Measurements from ENCODE around the gene GIPC3. TPM values are rescaled to one million over a fixed set of nuclear protein-coding genes. Genes with fewer than 3 reads are reported as not detected.

Gene GIPC3, protein sequence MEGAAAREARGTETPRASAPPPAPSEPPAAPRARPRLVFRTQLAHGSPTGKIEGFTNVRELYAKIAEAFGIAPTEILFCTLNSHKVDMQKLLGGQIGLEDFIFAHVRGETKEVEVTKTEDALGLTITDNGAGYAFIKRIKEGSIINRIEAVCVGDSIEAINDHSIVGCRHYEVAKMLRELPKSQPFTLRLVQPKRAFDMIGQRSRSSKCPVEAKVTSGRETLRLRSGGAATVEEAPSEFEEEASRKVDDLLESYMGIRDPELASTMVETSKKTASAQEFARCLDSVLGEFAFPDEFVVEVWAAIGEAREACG
- 0.17 to 0.32 TPM (median 0.25 TPM) in 5 replicates for total RNA-seq (2022; extraction: Qiagen RNA extraction)

DNA sequence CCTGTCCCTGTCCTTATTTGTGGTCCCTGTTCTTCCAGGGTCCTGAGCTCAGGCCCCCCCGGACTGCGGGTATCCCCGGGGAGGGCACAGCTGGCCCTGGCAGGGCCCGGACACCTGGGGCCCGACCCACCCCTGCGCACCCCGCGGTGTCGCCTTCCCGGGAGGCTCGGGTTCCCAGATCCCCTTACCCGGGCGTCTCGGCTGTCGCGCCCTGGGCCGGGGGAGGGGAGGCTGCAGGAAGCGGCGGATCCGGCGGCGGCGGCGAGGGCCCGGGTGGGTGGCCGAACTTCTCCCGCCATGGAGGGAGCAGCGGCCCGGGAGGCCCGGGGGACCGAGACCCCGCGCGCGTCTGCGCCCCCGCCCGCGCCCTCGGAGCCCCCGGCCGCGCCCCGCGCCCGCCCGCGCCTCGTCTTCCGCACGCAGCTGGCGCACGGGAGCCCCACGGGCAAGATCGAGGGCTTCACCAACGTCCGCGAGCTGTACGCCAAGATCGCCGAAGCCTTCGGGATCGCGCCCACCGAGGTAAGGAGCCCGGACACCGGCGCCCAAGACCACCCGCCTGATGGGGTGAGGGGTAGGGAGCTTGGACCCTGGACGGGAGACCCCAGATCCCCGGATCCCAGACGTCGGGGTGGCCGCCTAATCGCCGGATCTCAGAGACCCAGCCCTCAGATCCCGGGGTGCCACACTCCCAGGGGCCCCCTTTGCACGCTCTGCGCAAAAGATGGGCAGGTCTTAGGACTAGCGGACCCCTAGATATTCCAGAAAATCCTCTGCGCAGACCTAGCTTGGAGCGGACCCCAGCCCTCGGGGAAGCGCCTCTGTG is at the start of gene GIPC3:
Gene GIPC3 (plus strand): TSS at position 178 of the 826 bp plus-strand sequence. CDS start 120 bp downstream, at position 298.

GRCh38 chr19:3538965-3539755 is 46.1 kb upstream of the GIPC3 start, which contains the start of gene TEKTIP1:
TSS of gene TEKTIP1 (plus strand) at chr19:3539174. CDS start at chr19:3539178, 4 bp downstream.

GRCh38 chr19:3557461-3558248 is 27.6 kb upstream of the GIPC3 start, which contains the start of gene MFSD12:
TSS of gene MFSD12 (minus strand) at chr19:3557586. CDS start at chr19:3557403, 183 bp downstream.

GRCh38 chr19:3572855-3573161 is 12.5 kb upstream of the GIPC3 start, which contains the start of gene HMG20B:
TSS of gene HMG20B (plus strand) at chr19:3572944. CDS start at chr19:3573310, 366 bp downstream.

DNA sequence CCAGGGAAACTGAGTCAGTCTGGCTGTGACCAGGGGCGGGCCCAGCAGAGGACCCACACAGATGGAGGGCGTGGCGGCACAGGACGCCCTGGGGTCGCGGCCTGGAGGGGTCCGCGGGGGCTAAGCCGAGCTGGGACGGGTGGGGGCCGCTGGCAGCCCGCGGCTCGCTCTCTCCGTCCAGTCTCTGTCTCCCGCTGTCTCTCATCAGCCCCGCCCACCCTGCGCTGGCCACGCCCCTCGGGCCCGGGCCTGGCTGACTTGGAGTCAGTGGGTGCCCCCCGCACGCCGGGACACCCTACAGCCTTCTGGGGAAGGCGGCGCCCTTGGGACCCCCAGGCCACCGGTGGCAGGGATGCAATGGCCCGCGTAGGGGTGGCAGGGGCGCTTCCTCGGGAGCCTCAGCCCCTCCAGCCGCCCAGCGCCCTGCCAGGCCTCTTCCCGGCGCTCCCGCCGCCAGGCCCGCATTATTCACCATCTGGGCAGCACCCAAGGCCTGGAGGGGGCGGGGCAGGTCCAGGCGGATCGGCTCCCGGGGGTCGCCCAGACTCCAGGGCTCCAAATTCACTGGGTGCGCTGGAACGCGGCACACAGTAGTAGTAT is 21.5 kb downstream of the GIPC3 start, which contains the start of gene TBXA2R:
Gene TBXA2R (minus strand): TSS at position 186 of the 600 bp plus-strand sequence. CDS start 6,241 bp downstream, outside the sequence.

GRCh38 chr19:3626473-3627350 is 41.4 kb downstream of the GIPC3 start, which contains the start of gene CACTIN:
TSS of gene CACTIN (minus strand) at chr19:3626790. CDS start at chr19:3626762, 28 bp downstream.

Other genes starting within 250 kb of the GIPC3 start
- 36.4 to 53.7 TPM (median 47.0 TPM) in 5 replicates for gene NFIC, start 218.9 kb upstream of the GIPC3 start, total RNA-seq (2022; extraction: Qiagen RNA extraction)
- 0.80 to 1.4 TPM (median 0.90 TPM) in 5 replicates for gene SMIM24, start 105.0 kb upstream of the GIPC3 start, total RNA-seq (2022; extraction: Qiagen RNA extraction)
- gene SMIM44, start 102.0 kb upstream of the GIPC3 start, total RNA-seq (2022; extraction: Qiagen RNA extraction), result not detected in 5 replicates
- gene DOHH, start 84.8 kb upstream of the GIPC3 start, total RNA-seq (2022; extraction: Qiagen RNA extraction), result 13.0 to 18.6 TPM (median 17.0 TPM) in 5 replicates
- gene FZR1, start 79.2 kb upstream of the GIPC3 start, total RNA-seq (2022; extraction: Qiagen RNA extraction), result 27.8 to 36.3 TPM (median 34.2 TPM) in 5 replicates
- 0.20 to 0.23 TPM in 2 of 5 replicates, not detected in the others for gene TEKTIP1, start 46.3 kb upstream of the GIPC3 start, total RNA-seq (2022; extraction: Qiagen RNA extraction)
- gene MFSD12, start 27.9 kb upstream of the GIPC3 start, total RNA-seq (2022; extraction: Qiagen RNA extraction), result 124 to 145 TPM (median 137 TPM) in 5 replicates
- 41.3 to 60.6 TPM (median 56.1 TPM) in 5 replicates for gene HMG20B, start 12.5 kb upstream of the GIPC3 start, total RNA-seq (2022; extraction: Qiagen RNA extraction)
- gene TBXA2R, start 21.4 kb downstream of the GIPC3 start, total RNA-seq (2022; extraction: Qiagen RNA extraction), result 0.86 to 1.5 TPM (median 1.0 TPM) in 5 replicates
- 12.1 to 17.4 TPM (median 17.0 TPM) in 5 replicates for gene CACTIN, start 41.3 kb downstream of the GIPC3 start, total RNA-seq (2022; extraction: Qiagen RNA extraction)
- gene PIP5K1C, start 115.0 kb downstream of the GIPC3 start, total RNA-seq (2022; extraction: Qiagen RNA extraction), result 11.1 to 13.1 TPM (median 11.9 TPM) in 5 replicates
- 0.39 to 0.69 TPM (median 0.56 TPM) in 5 replicates for gene TJP3, start 122.9 kb downstream of the GIPC3 start, total RNA-seq (2022; extraction: Qiagen RNA extraction)
- 9.8 to 11.6 TPM (median 11.1 TPM) in 5 replicates for gene APBA3, start 176.2 kb downstream of the GIPC3 start, total RNA-seq (2022; extraction: Qiagen RNA extraction)
- gene MRPL54, start 177.2 kb downstream of the GIPC3 start, total RNA-seq (2022; extraction: Qiagen RNA extraction), result 60.1 to 76.7 TPM (median 65.6 TPM) in 5 replicates
- not detected in 5 replicates for gene RAX2, start 186.8 kb downstream of the GIPC3 start, total RNA-seq (2022; extraction: Qiagen RNA extraction)
- 0.52 to 1.5 TPM (median 0.99 TPM) in 5 replicates for gene MATK, start 200.9 kb downstream of the GIPC3 start, total RNA-seq (2022; extraction: Qiagen RNA extraction)